Measurements from ENCODE around the gene LRRC7.

- TF ChIP-seq CTCF (IDR thresholded peaks at IDR 0.05) (no peak), REST (IDR thresholded peaks at IDR 0.05; ENCODE audit: insufficient read depth in 1 of 2, low read depth in 2 of 2, low read length in 1 of 2) (no peak), POLR2AphosphoS5 (IDR thresholded peaks at IDR 0.05; ENCODE audit: low read depth, low read length) (no peak)
Observed at GRCh38 chr1:69585666-69586065, 17.9 kb downstream of the LRRC7 start.

Data from Panc1 (cell line).